T-helper 2 cell treated with Interferon-gamma antibody and Interleukin-4, amounts not matched to agents 5 μg/mL and 100 μg/mL, for 36 hours (primary cell): Measurements from ENCODE around the gene HSPB6.
A peak's percentile ranks its signal among the peaks of the same experiment; 100 is the strongest.

Source experiments
- DNase-seq: peaks from one replicate; pipeline ENCODE4 v3.0.0; 2021; ENCODE audit warnings: low spot score
- H3K27ac Mint-ChIP-seq: one replicate; pipeline ENCODE4 v1.8.0; 2021; ENCODE audit warnings: mild to moderate bottlenecking, mixed read lengths
- H3K27me3 Mint-ChIP-seq: one replicate; pipeline ENCODE4 v1.8.0; 2021; ENCODE audit warnings: low read depth, mixed read lengths
- H3K36me3 Mint-ChIP-seq: one replicate; pipeline ENCODE4 v1.8.0; 2021; ENCODE audit warnings: low read depth, mixed read lengths
- H3K4me1 Mint-ChIP-seq: one replicate; pipeline ENCODE4 v1.8.0; 2021; ENCODE audit warnings: low read depth, mixed read lengths
- H3K4me3 Mint-ChIP-seq: one replicate; pipeline ENCODE4 v1.8.0; 2022; ENCODE audit warnings: mild to moderate bottlenecking, moderate library complexity, mixed read lengths
- H3K9me3 Mint-ChIP-seq: one replicate; pipeline ENCODE4 v1.8.0; 2021; ENCODE audit warnings: mixed read lengths

HSPB6 gene

GRCh38 chr19:35710784-35711723 lies 45.8 kb downstream of the HSPB6 start:
- Mint-ChIP-seq H3K27me3 (no peaks in the 10 kb centered on the region), H3K27ac (peak overlapping the region; percentile 98), H3K4me3 (peak overlapping the region; percentile 71), H3K4me1 (peaks cover 47% of the 10 kb centered on the region), H3K9me3 (no peaks in the 10 kb centered on the region), H3K36me3 (peaks cover 18% of the 10 kb centered on the region)
- DNase-seq: peak; percentile 80

- Mint-ChIP-seq H3K36me3 (peaks cover 2% of the 10 kb centered on the region), H3K4me3 (no peak overlapping the region), H3K4me1 (peaks cover 28% of the 10 kb centered on the region), H3K27me3 (no peaks in the 10 kb centered on the region), H3K27ac (no peak overlapping the region), H3K9me3 (no peaks in the 10 kb centered on the region)
- DNase-seq: no peak
Observed at GRCh38 chr19:35708391-35708790, 48.4 kb downstream of the HSPB6 start.
